ENCODE results near the gene SLC6A20. TPM values are rescaled to one million over a fixed set of nuclear protein-coding genes. Genes with fewer than 3 reads are reported as not detected.
"Not testable (repeated sequence)": the region's sequence is repeated elsewhere in the genome, so short reads cannot be mapped to it uniquely, and the experiment has no call there.

Gene SLC6A20
- total RNA-seq, 2 experiments from 2014 or later, result not detected

DNA sequence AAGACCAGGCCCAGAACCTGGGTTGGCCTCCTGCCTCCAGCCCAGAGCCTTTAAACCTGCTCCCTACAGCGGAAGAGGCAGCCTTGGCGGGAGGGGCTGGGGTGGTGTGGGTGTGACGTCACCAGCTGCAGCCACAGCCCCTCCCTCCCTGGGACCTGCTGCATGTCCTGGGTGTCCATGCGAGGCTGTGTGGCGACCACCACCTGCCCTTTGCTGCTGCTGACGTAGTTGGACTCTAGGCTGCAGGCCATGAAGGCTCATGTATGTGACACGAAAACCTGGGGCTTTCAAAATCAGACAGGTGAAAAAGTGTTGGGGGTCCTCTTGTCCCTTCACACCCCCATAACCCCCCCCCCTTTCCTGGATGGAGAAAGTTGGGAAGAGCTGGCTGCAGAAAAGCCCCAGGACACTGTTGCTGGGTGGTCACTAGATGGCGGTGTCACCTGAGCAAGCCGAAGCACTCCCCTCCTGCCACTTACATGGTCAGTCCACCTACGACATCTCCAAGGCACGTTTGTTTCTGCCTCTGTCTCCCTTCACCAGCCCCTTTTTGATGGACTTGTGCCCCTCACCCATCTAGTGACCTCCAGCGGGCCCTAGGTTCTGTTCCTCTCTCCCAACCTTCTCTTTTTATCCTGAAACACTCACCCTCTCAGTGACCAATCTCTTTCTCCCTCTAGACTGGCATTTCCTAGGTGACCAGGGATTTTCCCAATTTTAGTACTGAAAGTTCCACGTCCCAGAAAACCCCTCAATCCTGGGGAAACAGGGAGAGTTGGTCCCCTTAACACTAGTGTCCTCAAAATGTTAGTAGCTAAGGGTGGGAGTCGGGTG, 35.2 kb downstream of the SLC6A20 start:
- ChIA-PET POLR2A (no interaction called here), CTCF (interaction anchor here (0.5 to 3.2 kb wide), 7 partner anchors 8 to 322 kb away, joined by 3 to 10 read pairs (median 3); no protein-coding TSS in a partner anchor)
- Mint-ChIP-seq H3K27ac (no peak overlapping the region), H3K4me3 (no peak overlapping the region), H3K36me3 (ENCODE audit: low read depth) (no peaks in the 10 kb centered on the region), H3K9me3 (no peaks in the 10 kb centered on the region), H3K27me3 (peaks cover 12% of the 10 kb centered on the region), H3K4me1 (no peaks in the 10 kb centered on the region)
- peak; percentile 35 for DNase-seq

DNA sequence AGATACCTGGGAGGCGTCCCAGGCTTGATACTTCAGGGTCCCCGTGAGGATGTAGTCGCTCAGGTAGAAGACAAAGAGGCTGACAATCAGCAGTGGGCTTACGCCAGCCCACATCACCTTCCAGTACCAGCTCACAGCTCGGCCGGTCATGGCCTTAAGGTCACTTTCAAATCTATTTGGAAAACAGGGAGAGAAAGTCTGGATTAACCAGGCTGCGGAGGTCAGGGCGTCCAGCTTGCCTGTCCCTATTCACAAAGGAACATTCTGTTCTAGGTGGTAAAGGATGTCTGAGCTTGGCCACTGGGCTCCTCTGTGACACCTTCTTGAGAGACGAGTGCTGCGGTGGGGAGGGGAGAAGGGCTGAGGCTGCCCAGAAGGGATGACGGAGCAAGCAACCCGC, 36.5 kb downstream of the SLC6A20 start:
- Mint-ChIP-seq H3K4me3 (no peak overlapping the region), H3K4me1 (no peaks in the 10 kb centered on the region), H3K36me3 (ENCODE audit: low read depth) (no peaks in the 10 kb centered on the region), H3K27ac (no peak overlapping the region), H3K9me3 (no peaks in the 10 kb centered on the region), H3K27me3 (peaks cover 8% of the 10 kb centered on the region)
- peak; percentile 0 for DNase-seq
- CTCF ChIA-PET, result interaction anchor here (0.7 to 3.2 kb wide), 4 partner anchors 170 to 319 kb away, joined by 3 to 10 read pairs (median 3); no protein-coding TSS in a partner anchor
- POLR2A ChIA-PET, result no interaction called here

DNA sequence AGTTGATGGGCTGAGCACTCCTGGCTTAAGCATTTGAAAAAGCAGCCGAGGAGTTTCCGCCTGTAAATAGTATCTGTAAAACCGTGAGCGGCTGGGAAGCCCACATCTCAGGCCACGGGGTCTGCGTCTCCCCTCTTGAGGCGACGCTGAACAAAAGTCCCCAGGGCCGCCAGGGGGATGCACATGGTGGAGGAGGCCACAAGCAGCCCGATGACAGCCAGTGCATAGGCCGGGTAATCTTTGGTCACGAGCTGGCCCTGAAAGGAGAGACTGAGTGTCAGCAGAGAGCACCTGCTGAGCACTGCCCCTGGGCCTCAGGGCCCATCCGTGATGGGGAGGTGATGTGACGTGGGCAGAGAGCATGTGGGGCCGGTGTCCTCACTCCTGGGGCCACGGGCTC, 37.5 kb downstream of the SLC6A20 start:
- POLR2A ChIA-PET, result no interaction called here
- Mint-ChIP-seq H3K9me3 (no peaks in the 10 kb centered on the region), H3K4me1 (no peaks in the 10 kb centered on the region)

DNA sequence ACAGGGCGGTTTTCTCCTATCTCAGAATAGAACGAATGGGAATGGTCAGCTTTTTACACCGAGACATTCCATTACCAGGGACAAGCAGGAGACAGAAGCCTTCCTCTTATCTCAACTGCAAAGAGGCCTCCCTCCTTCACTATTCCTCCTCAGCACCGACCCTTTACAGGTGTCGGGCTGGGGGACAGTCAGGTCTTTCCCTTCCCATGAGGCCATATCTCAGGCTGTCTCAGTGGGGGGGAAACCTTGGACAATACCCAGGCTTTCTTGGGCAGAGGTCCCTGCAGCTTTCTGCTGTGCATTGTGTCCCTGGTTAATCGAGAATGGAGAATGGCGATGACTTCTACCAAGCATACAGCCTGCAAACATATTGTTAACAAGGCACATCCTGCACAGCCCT, 39.2 kb downstream of the SLC6A20 start:
- H3K27me3 Mint-ChIP-seq; CTCF ChIA-PET; H3K4me1 Mint-ChIP-seq; POLR2A ChIA-PET; H3K9me3 Mint-ChIP-seq; H3K27ac Mint-ChIP-seq; H3K36me3 Mint-ChIP-seq (ENCODE audit: low read depth); H3K4me3 Mint-ChIP-seq: not testable (repeated sequence)
- peak; percentile 3 for DNase-seq

More for the DNA sequence above, 37.5 kb downstream of the SLC6A20 start:
- CTCF ChIA-PET, result interaction anchor here (1.6 kb wide), 2 partner anchors 180 to 317 kb away, joined by 3 read pairs; no protein-coding TSS in a partner anchor
- Mint-ChIP-seq H3K4me3 (no peak overlapping the region), H3K27me3 (peaks cover 8% of the 10 kb centered on the region), H3K27ac (no peak overlapping the region), H3K36me3 (ENCODE audit: low read depth) (no peaks in the 10 kb centered on the region)
- DNase-seq, result no peak

DNA sequence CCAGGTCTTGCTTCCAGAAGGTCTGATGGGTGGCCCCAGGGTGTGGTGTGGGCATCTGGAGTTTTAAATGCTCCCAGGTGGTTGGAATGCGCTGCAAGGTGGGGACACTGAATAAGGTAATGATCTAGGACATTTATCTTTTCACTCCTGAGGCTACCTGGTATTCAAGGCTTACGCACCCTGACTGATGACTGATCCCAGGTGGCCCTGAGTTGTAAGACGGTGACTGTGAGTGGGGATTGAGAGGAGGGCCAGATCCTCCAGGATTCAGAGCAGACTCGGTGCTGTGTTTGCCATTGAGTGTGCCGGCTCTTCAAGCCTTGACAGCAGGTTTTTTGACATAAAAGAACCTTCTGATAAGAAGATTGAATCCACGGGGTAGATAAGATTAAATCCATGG, 40.3 kb downstream of the SLC6A20 start:
- Mint-ChIP-seq H3K9me3 (no peaks in the 10 kb centered on the region), H3K36me3 (ENCODE audit: low read depth) (no peaks in the 10 kb centered on the region), H3K4me3 (no peak overlapping the region), H3K27me3 (peaks cover 8% of the 10 kb centered on the region), H3K4me1 (no peaks in the 10 kb centered on the region), H3K27ac (no peak overlapping the region)
- ChIA-PET CTCF (no interaction called here), POLR2A (no interaction called here)
- DNase-seq, result peak; percentile 3

DNA sequence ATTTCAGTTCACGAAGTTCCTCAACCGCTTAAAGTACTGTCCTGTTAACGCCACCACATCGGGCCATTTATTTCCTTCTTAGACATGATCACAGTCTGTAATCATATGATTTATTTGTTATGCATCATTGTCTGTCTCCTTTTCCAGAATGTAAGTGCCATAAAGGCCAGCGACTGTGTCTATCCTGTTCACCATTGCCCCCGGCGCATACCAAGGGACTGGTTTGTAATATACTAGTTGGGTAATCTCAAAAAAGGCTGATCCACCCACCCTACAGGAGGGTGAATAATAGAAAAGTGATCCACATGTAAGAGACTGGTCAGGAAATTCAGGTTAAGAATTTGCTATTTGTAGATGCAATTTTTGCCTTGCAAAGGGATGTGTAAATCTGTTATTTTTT, 41.9 kb downstream of the SLC6A20 start:
- no peaks in the 10 kb centered on the region for H3K4me1 Mint-ChIP-seq
- no peak for DNase-seq
- H3K27ac Mint-ChIP-seq, result no peak overlapping the region
- CTCF ChIA-PET, result interaction anchor here (0.6 kb wide), 2 partner anchors 20 to 170 kb away, joined by 3 to 5 read pairs; no protein-coding TSS in a partner anchor
- peaks cover 4% of the 10 kb centered on the region for H3K27me3 Mint-ChIP-seq
- POLR2A ChIA-PET, result no interaction called here
- H3K36me3 Mint-ChIP-seq (ENCODE audit: low read depth), result no peaks in the 10 kb centered on the region
- no peaks in the 10 kb centered on the region for H3K9me3 Mint-ChIP-seq
- H3K4me3 Mint-ChIP-seq, result no peak overlapping the region

DNA sequence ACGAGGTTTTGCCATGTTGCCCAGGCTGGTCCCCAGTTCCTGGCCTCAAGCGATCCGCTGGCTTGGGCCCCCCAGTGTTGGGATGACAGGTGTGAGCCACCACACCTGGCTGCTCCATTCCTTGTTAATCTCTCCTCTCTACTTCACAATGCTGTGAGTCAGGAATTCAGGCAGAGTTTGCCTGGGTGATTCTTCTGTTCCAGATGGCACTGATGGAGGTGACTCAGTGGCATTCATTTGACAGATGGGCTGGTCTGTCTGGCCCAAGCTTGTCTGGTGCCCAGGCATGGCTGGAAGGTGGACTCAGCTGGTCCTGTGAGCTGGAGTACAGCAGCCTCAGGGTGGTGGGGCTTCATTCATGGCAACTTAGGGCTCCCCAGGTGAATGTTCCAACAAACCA, 43.2 kb downstream of the SLC6A20 start:
- CTCF ChIA-PET, result interaction anchor here (1.0 kb wide), 1 partner anchor 9 kb away, joined by 3 read pairs; no protein-coding TSS in a partner anchor
- no peak for DNase-seq
- H3K9me3 Mint-ChIP-seq, result no peaks in the 10 kb centered on the region

DNA sequence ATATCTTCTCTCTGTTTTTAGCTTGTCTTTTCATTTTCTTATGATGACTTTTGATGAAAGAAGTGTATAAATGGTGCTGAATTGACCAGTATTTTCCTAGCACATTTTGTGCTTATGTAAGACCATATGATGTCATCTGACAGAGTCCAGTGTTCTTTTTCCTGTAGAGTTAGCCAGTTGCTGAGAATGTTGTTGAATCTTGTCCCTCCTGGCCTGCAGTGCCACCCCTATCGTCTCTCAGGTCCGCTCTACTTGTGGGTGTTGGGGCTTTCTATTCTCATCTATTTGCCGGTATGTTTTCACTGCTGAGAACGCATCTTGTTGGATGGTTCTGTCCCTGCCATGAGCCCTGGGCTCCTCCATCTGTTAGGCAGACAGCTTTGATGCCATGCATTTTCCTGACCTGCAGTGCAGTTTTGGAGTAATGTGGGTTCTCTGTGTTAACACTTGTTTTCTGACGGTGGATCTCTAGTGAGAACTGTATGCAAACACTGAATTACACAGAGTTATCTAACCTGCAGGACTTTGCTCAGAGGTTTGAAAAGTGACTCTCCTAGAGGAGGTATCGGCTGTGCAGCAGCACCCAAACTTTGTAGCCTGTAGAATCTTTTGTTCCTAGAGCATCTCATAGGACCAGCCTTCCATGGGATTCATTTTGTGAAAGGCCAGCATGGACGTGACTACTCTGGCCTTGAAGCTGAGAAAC, 44.6 kb downstream of the SLC6A20 start:
- no peak overlapping the region for H3K27ac Mint-ChIP-seq
- H3K9me3 Mint-ChIP-seq, result no peaks in the 10 kb centered on the region
- H3K27me3 Mint-ChIP-seq, result peaks cover 4% of the 10 kb centered on the region
- no peaks in the 10 kb centered on the region for H3K4me1 Mint-ChIP-seq
- peaks cover 6% of the 10 kb centered on the region for H3K36me3 Mint-ChIP-seq (ENCODE audit: low read depth)
- no peak for DNase-seq
- no peak overlapping the region for H3K4me3 Mint-ChIP-seq
- POLR2A ChIA-PET, result no interaction called here
- CTCF ChIA-PET, result interaction anchor here (1.0 kb wide), 1 partner anchor 16 kb away, joined by 4 read pairs; no protein-coding TSS in a partner anchor

More for the DNA sequence above, 43.2 kb downstream of the SLC6A20 start:
- H3K4me3 Mint-ChIP-seq, result no peak overlapping the region
- H3K27me3 Mint-ChIP-seq, result peaks cover 4% of the 10 kb centered on the region
- POLR2A ChIA-PET, result no interaction called here
- no peak overlapping the region for H3K27ac Mint-ChIP-seq
- peaks cover 1% of the 10 kb centered on the region for H3K36me3 Mint-ChIP-seq (ENCODE audit: low read depth)
- H3K4me1 Mint-ChIP-seq, result no peaks in the 10 kb centered on the region

DNA sequence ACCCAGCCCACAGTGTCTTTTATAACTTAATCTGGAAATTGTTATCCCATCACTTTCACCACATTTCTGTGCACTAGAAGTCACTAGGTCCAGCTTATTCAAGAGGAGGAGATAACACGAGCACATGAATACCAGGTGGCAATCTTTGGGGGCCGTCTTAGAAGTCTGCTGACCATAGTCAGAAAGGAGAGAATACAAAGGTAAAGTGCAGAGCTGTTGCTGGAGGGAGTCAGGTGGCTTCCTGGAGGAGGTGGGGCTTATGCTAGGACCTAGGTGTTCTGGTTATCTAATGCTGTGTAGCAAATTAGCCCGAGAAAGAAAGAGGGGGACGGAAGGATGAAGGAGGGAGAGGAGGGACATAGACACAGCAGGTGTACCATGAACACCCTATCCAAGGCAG, 46.5 kb downstream of the SLC6A20 start:
- no peak for DNase-seq
- H3K36me3 Mint-ChIP-seq (ENCODE audit: low read depth), result peaks cover 14% of the 10 kb centered on the region
- H3K27me3 Mint-ChIP-seq, result no peaks in the 10 kb centered on the region
- no peak overlapping the region for H3K27ac Mint-ChIP-seq
- no peaks in the 10 kb centered on the region for H3K4me1 Mint-ChIP-seq
- ChIA-PET POLR2A (no interaction called here), CTCF (no interaction called here)
- H3K4me3 Mint-ChIP-seq, result no peak overlapping the region
- no peaks in the 10 kb centered on the region for H3K9me3 Mint-ChIP-seq

DNA sequence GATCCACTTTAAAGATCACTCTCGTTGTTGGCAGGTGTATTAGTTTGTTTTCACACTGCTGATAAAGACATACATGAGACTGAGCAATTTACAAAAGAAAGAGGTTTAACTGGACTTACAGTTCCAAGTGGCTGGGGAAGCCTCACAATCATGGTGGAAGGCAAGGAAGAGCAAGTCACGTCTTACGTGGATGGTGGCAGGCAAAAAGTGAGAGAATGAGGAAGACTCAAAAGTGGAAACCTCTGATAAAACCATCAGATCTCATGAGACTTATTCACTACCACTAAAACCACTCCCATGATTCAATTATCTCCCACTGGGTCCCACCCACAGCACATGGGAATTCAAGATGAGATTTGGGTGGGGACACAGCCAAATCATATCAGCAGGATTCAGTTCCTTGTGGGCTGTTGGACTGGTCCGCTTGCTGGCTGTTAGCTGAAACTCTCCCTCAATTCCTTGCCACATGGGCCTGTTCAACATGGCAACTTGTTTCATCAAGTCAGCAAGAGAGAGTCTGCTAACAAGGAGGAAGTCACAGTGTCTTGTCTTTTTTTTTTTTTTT, 47.2 kb downstream of the SLC6A20 start:
- H3K27me3 Mint-ChIP-seq, H3K4me1 Mint-ChIP-seq, H3K27ac Mint-ChIP-seq, POLR2A ChIA-PET, CTCF ChIA-PET, H3K9me3 Mint-ChIP-seq, DNase-seq, H3K4me3 Mint-ChIP-seq: not testable (repeated sequence)
- peaks cover 16% of the 10 kb centered on the region for H3K36me3 Mint-ChIP-seq (ENCODE audit: low read depth)

DNA sequence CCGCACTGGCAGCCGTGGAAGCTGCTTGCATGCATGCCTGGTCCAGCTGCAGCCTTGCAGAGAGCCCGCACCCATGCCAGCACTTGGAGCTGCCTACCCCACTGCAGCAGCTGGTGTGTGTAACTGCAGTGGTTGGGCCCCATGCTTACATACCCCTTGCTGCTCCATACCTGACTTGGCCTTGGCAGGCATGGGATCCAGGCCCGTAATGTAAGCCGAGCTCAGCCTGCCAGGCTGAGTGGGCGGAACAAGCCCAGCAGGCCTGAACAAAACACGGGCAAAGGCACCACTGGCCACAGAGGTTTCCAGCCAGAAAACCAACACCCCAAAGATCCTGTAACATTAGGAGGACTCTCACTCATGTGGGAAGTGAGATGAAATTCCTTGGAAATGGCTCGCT, 48.3 kb downstream of the SLC6A20 start:
- ChIA-PET CTCF (interaction anchor here (1.4 kb wide), 1 partner anchor 88 kb away, joined by 3 read pairs; no protein-coding TSS in a partner anchor), POLR2A (no interaction called here)
- Mint-ChIP-seq H3K9me3 (no peaks in the 10 kb centered on the region), H3K27me3 (no peaks in the 10 kb centered on the region), H3K27ac (no peak overlapping the region), H3K4me3 (no peak overlapping the region), H3K36me3 (ENCODE audit: low read depth) (peaks cover 25% of the 10 kb centered on the region), H3K4me1 (no peaks in the 10 kb centered on the region)
- no peak for DNase-seq

DNA sequence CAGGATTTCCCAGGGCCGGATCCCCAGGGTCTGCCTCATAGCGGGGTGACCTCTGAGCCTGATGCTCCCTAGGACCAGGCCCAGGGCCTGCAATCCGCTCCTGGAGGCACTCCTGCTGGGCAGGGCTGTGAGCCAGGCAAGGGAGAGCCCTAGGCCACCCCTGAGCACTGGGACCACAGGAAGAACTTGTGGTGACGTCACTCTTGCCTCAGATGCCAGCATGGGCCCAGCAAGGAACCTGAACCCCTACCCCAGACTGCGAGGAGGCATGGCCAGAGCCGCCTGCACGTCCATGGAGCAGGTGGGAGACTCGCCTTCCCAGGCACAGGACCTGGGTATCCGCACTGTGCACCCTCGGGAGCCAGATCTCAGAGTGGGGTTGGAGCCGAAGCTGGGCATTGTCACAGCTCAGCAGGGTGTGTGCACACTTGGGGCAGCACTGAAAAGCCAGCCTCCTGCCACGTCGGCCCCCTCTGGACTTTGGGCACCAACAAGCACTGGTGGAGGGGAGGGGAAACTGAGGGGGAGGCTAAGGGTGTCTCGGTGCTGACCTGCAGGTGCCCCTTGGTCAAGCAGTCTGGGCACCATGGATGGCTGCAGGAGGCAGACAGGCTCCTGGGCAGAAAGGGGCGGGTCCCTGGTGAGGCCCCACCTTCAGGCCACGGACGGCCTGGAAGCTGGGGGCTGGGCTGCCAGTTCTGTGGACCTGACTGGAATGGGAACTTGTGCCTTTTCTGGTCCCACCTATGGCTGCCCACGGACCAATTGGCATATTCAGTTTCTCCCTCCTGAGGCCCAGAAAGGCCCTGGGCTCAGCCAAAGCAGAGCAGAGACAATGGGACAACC, 49.3 kb downstream of the SLC6A20 start:
- Mint-ChIP-seq H3K27me3 (no peaks in the 10 kb centered on the region), H3K27ac (no peak overlapping the region), H3K4me1 (peaks cover 6% of the 10 kb centered on the region), H3K36me3 (ENCODE audit: low read depth) (peaks cover 30% of the 10 kb centered on the region), H3K4me3 (no peak overlapping the region), H3K9me3 (no peaks in the 10 kb centered on the region)
- ChIA-PET CTCF (interaction anchor here (1.4 kb wide), 1 partner anchor 87 kb away, joined by 3 read pairs; no protein-coding TSS in a partner anchor), POLR2A (no interaction called here)
- DNase-seq, result no peak

Data from activated CD4-positive, alpha-beta T cell treated with anti-CD3 and anti-CD28 coated beads, Interleukin-2, amount 10 ng/mL, durations not matched to agents 7 days and 5 days (primary cell).